Astrocyte (in vitro differentiated cells and primary cell): ENCODE results near the gene JAML. TPM values are rescaled to one million over a fixed set of nuclear protein-coding genes. Genes with fewer than 3 reads are reported as not detected.

Experiments used
- DNase-seq: peaks from one replicate; pipeline ENCODE4 v3.0.0-alpha.2; 2010; ENCODE audit warnings: low read depth
- FAIRE-seq: peaks from 2 replicates; lab custom pipeline; 2011; peaks lifted over from hg19 to GRCh38; lab: Jason Lieb, UNC
- H2AFZ ChIP-seq: 2 replicates; pipeline ENCODE4 v1.6.0; 2012; ENCODE audit warnings: low read depth, low read length, inconsistent platforms
- H3K27ac ChIP-seq: 2 replicates; pipeline ENCODE4 v1.5.1; 2011; ENCODE audit warnings: low read depth, low read length, inconsistent platforms
- H3K27me3 ChIP-seq: 2 replicates; pipeline ENCODE4 v1.6.0; 2011; ENCODE audit warnings: low read length, inconsistent platforms; ENCODE audit not compliant: insufficient read depth
- H3K36me3 ChIP-seq: 2 replicates; pipeline ENCODE4 v1.5.1; 2011; ENCODE audit warnings: low read length, inconsistent platforms; ENCODE audit not compliant: insufficient read depth
- H3K4me1 ChIP-seq: 2 replicates; pipeline ENCODE4 v1.5.1; 2011; ENCODE audit warnings: low read length, inconsistent platforms; ENCODE audit not compliant: insufficient read depth
- H3K4me2 ChIP-seq: 2 replicates; pipeline ENCODE4 v1.6.0; 2012; ENCODE audit warnings: low read length, inconsistent platforms
- H3K4me3 ChIP-seq: 2 replicates; pipeline ENCODE4 v1.5.1; 2011; ENCODE audit warnings: low read depth, mild to moderate bottlenecking, low read length, inconsistent platforms; ENCODE audit not compliant: insufficient read depth
- H3K79me2 ChIP-seq: 2 replicates; pipeline ENCODE4 v1.6.0; 2012; ENCODE audit warnings: mild to moderate bottlenecking, low read length, inconsistent platforms; ENCODE audit not compliant: insufficient read depth
- H3K9ac ChIP-seq: 2 replicates; pipeline ENCODE4 v1.6.0; 2012; ENCODE audit warnings: mild to moderate bottlenecking, low read length, inconsistent platforms
- H3K9me3 ChIP-seq: 2 replicates; pipeline ENCODE4 v1.5.1; 2012; ENCODE audit warnings: low read depth, mild to moderate bottlenecking, low read length, inconsistent platforms; ENCODE audit not compliant: insufficient read depth
- H4K20me1 ChIP-seq: 2 replicates; pipeline ENCODE4 v1.6.0; 2012; ENCODE audit warnings: low read length, inconsistent platforms; ENCODE audit not compliant: insufficient read depth
- H3K27ac Mint-ChIP-seq: one replicate; pipeline ENCODE4 v1.8.0; 2021; ENCODE audit warnings: mild to moderate bottlenecking, mixed read lengths; ENCODE audit not compliant: unreplicated experiment
- H3K27me3 Mint-ChIP-seq: one replicate; pipeline ENCODE4 v1.8.0; 2021; ENCODE audit warnings: low read depth, mixed read lengths; ENCODE audit not compliant: unreplicated experiment
- H3K36me3 Mint-ChIP-seq: one replicate; pipeline ENCODE4 v1.8.0; 2021; ENCODE audit warnings: low read depth, mixed read lengths; ENCODE audit not compliant: unreplicated experiment
- H3K4me1 Mint-ChIP-seq: one replicate; pipeline ENCODE4 v1.8.0; 2021; ENCODE audit warnings: low read depth, mixed read lengths; ENCODE audit not compliant: unreplicated experiment
- H3K4me3 Mint-ChIP-seq: one replicate; pipeline ENCODE4 v1.8.0; 2021; ENCODE audit warnings: mild to moderate bottlenecking, moderate library complexity, mixed read lengths; ENCODE audit not compliant: unreplicated experiment
- H3K9me3 Mint-ChIP-seq: one replicate; pipeline ENCODE4 v1.8.0; 2021; ENCODE audit warnings: mild to moderate bottlenecking, mixed read lengths; ENCODE audit not compliant: unreplicated experiment
- CTCF ChIP-seq: IDR thresholded peaks from 2 replicates; pipeline ENCODE4 v1.5.1; 2011; ENCODE audit warnings: low read depth, mild to moderate bottlenecking, inconsistent platforms, low read length, moderate library complexity; ENCODE audit not compliant: insufficient read depth
- EZH2 ChIP-seq: IDR thresholded peaks from 2 replicates; pipeline ENCODE4 v1.6.1; 2012; ENCODE audit warnings: mild to moderate bottlenecking, low read length, inconsistent platforms; ENCODE audit not compliant: insufficient read depth
- total RNA-seq: library from RNA; stranded (reverse); gene quantifications from 2 replicates; pipeline ENCODE4 v1.2.1, GENCODE V29; 2021

JAML gene
- total RNA-seq, 1 donor from 2014 or later, result not detected

- Histone ChIP-seq H3K36me3 (no peaks in the 10 kb centered on the region), H4K20me1 (no peaks in the 10 kb centered on the region), H3K27me3 (peaks cover 42% of the 10 kb centered on the region), H3K27ac (no peak overlapping the region), H3K4me1 (no peaks in the 10 kb centered on the region), H3K4me2 (no peak overlapping the region), H3K9ac (no peak overlapping the region), H3K9me3 (no peaks in the 10 kb centered on the region), H3K79me2 (no peaks in the 10 kb centered on the region), H3K4me3 (no peak overlapping the region), H2AFZ (no peak overlapping the region)
- no peaks in the 10 kb centered on the region for H3K36me3 Mint-ChIP-seq
- DNase-seq (no peak), FAIRE-seq (no peak)
- peaks cover 21% of the 10 kb centered on the region for H3K27me3 Mint-ChIP-seq
- no peak overlapping the region for H3K4me3 Mint-ChIP-seq
- peaks cover 3% of the 10 kb centered on the region for H3K4me1 Mint-ChIP-seq
- no peaks in the 10 kb centered on the region for H3K9me3 Mint-ChIP-seq
- no peak for TF ChIP-seq CTCF
- TF ChIP-seq EZH2, result no peak
- no peak overlapping the region for H3K27ac Mint-ChIP-seq
These were observed 12.0 kb downstream of the JAML start for GRCh38 chr11:118212781-118213191.

- H3K27ac Mint-ChIP-seq, result no peak overlapping the region
- H3K9me3 Mint-ChIP-seq, result no peaks in the 10 kb centered on the region
- FAIRE-seq, result no peak
- no peak overlapping the region for H3K4me3 Mint-ChIP-seq
- no peak overlapping the region for H3K27ac ChIP-seq
- H3K4me1 Mint-ChIP-seq, result peaks cover 3% of the 10 kb centered on the region
- H3K9me3 ChIP-seq, result no peaks in the 10 kb centered on the region
- H3K27me3 Mint-ChIP-seq, result peaks cover 21% of the 10 kb centered on the region
- no peaks in the 10 kb centered on the region for H3K4me1 ChIP-seq
- no peak overlapping the region for H2AFZ ChIP-seq
- no peak overlapping the region for H3K4me2 ChIP-seq
- H3K36me3 Mint-ChIP-seq, result no peaks in the 10 kb centered on the region
- no peak overlapping the region for H3K4me3 ChIP-seq
- DNase-seq, result no peak
- H3K79me2 ChIP-seq, result no peaks in the 10 kb centered on the region
- H4K20me1 ChIP-seq, result no peaks in the 10 kb centered on the region
- no peak overlapping the region for H3K9ac ChIP-seq
- peaks cover 42% of the 10 kb centered on the region for H3K27me3 ChIP-seq
- H3K36me3 ChIP-seq, result no peaks in the 10 kb centered on the region
- TF ChIP-seq CTCF (no peak), EZH2 (no peak)
These were observed 12.6 kb downstream of the JAML start for GRCh38 chr11:118212131-118212725.

GRCh38 chr11:118211006-118211405, 13.8 kb downstream of the JAML start:
- Mint-ChIP-seq H3K9me3 (no peaks in the 10 kb centered on the region), H3K27me3 (peaks cover 19% of the 10 kb centered on the region), H3K27ac (no peak overlapping the region), H3K4me3 (no peak overlapping the region), H3K36me3 (no peaks in the 10 kb centered on the region), H3K4me1 (peaks cover 3% of the 10 kb centered on the region)
- no peaks in the 10 kb centered on the region for H3K4me1 ChIP-seq
- H3K36me3 ChIP-seq, result no peaks in the 10 kb centered on the region
- no peak overlapping the region for H3K27ac ChIP-seq
- no peaks in the 10 kb centered on the region for H4K20me1 ChIP-seq
- H3K4me3 ChIP-seq, result no peak overlapping the region
- peak; percentile 12 for DNase-seq
- no peak overlapping the region for H3K4me2 ChIP-seq
- TF ChIP-seq CTCF (no peak), EZH2 (no peak)
- H3K9me3 ChIP-seq, result no peaks in the 10 kb centered on the region
- FAIRE-seq, result no peak
- H3K27me3 ChIP-seq, result peaks cover 41% of the 10 kb centered on the region
- no peaks in the 10 kb centered on the region for H3K79me2 ChIP-seq
- no peak overlapping the region for H3K9ac ChIP-seq
- no peak overlapping the region for H2AFZ ChIP-seq
